ENCODE measurements around the gene LGALS4.
"Not testable (repeated sequence)": the region's sequence is repeated elsewhere in the genome, so short reads cannot be mapped to it uniquely, and the experiment has no call there.

The LGALS4 gene

DNA sequence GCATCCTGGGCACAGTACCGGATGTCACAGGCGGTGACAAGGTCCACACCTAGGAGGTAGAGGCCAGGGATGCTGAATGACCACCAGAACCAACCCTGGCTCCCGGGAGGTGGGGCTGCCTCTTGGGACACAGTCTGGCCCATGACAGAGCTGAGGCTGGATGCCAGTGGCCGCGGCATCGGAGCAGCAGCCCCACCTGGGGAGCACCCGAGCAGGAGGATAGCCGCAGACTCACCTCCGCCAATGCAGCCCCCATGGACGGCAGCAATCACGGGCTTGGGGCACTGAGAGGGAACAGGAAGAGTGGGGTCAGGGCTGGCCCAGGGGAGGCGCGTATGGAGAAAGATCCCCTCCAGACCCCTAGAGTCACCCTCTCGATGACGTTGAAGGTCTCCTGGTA lies 4.3 kb upstream of the LGALS4 start:
- no peak for DNase-seq

DNA sequence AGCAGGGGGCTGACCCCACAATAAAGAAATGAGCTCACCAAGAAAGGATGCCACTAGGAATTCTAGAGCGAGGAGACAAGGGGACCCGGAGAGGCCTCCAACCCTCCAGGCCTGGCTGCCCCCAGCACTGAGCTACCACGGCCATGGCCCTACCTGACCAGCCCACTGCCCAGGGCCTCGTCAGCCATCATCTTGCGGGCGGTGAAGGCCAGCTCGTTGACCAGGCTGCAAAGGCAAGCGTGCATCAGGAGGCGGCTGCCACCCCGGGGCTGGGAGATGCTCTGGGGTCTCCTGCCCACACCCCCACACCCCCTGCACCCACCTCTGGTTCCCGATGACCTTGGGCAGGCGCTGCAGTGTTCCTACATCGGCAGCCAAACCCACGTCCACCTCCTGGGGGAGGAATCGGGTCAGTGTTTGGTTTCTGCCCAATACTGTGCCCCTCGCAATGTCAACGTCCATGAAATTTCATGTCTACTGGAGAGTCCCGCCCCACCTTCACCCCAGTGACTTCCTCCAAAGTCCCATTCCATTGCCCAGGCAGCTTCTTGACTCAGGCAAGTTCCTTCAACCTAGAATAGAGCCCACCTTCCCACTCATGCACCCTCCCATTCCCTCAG lies 3.5 kb upstream of the LGALS4 start:
- no peak for DNase-seq

DNA sequence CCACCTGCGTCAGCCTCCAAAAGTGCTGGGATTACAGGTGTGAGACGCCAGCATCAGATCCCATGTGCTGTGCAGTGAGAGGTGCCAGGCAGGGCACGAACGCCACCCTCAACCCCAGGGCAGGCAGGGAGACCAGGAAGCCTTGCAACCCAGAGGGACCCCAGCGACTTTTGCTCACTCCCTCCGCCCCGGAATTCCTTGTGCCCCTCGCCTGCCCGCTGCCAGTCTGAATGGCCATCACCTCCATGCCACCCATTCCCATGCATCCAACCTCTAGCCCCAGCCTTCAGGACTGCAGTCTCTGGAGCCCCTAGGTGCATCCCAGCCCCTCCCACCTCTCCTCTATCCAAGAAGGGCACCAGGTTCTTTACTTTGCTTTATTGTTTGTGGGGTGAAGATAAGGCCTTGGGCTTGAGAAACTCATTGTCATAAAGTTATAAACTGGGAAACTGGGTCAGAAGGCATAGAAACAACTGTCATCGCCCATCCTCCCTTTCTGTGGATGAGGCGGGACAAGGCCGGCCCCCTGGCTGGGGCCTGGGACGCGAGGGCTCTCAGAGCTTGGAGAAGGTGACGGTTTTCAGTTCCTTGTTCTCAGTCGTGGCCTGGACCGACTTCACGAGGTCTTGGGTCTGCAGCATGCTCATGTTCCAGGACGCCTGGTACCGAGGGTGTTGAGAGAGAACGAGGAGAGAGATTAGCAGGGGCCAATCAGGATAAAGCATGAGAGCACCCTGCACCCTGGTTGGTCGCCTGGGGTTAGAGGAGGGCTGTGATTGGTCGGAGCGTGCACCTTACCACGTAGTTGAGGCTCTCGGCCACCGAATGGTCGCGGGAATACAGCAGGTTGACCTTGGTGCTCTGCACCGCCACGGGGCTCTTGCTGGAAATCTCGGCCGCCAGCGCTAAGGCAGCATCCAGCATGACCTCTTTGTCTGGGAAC lies 2.6 kb upstream of the LGALS4 start:
- DNase-seq = no peak

DNA sequence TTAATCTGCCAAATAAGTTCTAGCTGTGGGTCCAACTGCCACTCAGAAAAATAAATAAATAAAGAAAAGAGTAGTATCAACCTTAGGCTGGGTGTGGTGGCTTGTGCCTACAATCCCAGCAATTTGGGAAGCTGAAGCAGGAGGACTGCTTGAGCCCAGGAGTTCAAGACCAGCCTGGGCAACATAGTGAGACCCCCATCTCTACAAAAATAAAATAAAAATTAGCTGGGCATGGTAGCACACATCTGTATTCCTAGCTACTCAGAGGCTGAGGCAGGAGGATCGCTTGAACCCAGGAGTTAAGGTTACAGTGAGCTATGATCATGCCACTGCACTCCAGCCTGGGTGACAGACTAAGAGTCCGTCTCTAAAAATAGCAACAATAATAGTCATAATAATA lies 1.2 kb upstream of the LGALS4 start:
- DNase-seq = not testable (repeated sequence)

DNA sequence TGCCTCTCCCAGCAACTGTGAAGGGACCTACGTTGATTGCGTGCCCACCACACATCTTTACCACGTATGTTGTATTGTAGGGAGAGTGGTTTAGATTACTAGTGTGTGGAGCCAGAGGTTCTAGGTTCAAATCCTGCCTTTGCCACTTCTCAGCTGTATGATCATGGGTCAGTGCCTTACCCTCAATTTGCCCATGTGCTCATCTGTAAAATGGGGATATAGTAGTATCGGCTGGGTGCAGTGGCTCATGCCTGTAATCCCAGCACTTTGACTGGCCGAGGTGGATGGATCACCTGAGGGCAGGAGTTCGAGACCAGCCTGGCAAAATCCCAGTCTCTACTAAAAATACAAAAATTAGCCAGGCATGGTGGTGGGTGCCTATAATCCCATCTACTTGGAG lies 578 bp upstream of the LGALS4 start:
- DNase-seq = no peak

DNA sequence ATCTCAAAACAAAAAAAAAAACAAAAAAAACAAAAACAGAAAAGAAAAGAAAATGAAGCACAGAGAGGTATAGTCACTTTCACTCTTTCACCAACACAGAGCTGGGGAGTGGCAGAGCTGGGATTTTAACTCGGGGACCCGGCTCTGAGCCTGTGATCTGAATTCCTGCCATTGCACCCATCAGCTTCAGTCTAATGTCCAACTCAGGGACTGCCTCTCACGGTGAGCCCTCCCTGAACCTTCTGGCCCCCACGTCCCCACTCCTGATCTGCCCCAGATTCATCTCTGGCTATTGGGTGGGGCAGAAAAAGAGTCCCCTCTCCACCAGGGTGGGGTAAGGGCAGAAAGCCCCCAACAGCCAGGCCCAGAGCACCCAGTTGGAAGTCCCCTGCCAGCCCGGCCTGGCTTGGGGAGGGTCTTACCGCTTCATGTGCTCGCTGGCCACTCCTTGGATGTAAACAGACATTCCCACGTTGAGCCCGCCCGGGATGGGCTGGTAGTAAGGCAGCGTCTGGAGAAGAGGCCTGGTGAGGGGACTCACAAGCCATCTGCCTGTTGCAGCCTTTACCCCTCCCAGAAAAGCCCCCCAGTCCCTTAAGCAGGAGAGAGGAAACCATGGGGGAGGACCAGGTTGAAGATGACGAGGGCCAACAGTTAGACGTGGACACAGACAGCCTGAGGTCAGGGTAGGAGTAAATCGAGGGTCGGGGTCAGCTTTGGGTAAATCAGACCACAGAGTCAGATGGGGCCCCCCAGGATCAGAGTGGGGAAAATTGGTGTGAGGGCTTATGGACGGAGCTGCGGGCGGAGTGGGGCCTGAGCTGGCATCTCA lies 520 bp downstream of the LGALS4 start:
- DNase-seq = no peak

DNA sequence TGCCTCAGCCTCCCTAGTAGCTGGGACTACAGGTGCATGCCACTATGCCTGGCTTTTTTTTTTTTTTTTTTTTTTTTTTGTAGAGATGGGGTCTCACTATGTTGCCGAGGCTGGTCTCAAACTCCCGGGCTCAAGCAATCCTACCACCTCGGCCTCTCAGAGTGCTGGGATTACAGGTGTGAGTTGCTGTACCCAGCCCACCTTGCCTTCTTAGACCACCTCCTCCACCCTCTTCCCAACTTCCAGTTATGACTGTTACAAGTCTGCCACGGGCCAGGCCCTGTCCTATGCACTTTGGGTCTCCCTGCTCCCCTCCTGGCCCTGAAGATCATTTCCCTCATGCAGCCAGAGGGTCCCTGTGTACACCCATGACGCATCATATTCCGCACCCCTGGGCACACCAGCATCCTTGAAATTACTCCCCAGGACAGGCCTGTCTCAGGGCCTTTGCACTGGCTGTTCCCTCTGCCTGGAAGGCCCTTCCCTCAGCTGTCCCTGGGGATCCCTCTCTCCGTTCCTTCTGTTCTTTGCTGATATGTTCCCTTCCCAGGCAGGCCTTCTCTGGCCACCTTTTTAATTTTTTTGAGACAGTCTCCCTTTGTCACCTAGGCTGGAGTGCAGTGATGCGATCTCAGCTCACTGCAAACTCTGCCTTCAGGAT lies 3.0 kb downstream of the LGALS4 start:
- DNase-seq = no peak

DNA sequence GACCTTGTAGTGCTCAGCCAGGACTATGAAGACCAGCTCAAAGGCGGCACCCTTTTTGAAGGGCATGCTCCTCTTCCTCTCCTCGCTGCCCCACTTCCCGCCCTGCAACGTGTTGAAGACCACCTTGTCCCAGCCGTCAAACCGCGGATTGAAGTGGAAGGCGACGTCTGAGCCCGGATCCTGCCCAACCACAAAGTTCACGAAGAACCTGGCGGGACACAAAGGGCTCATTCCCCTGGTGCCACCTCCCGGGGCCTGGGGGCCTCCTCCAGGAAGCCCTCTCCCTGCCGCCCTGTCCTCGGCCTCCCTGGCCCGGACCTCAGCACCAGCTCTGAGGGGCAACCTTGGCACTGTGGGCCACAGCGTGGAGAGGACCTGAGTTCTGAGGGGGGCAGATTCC lies 4.0 kb downstream of the LGALS4 start:
- no peak for DNase-seq

DNA sequence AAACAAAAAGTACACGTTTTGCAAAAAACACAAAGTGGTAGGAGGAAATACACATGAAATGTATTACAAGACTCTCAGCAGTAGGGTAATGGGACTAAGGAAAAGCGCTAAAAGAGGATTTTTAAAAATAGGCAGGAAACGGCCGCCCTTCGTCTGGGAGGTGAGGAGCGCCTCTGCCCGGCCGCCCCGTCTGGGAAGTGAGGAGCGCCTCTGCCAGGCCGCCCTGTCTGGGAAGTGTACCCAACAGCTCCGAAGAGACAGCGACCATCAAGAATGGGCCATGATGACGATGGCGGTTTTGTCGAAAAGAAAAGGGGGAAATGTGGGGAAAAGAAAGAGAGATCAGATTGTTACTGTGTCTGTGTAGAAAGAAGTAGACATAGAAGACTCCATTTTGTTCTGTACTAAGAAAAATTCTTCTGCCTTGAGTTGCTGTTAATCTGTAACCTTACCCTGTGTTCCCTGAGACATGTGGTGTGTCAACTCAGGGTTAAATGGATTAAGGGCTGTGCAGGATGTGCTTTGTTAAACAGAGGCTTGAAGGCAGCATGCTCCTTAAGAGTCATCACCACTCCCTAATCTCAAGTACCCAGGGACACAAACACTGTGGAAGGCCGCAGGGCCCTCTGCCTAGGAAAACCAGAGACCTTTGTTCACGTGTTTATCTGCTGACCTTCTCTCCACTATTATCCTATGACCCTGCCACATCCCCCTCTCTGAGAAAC lies 5.2 kb downstream of the LGALS4 start:
- not testable (repeated sequence) for DNase-seq

DNA sequence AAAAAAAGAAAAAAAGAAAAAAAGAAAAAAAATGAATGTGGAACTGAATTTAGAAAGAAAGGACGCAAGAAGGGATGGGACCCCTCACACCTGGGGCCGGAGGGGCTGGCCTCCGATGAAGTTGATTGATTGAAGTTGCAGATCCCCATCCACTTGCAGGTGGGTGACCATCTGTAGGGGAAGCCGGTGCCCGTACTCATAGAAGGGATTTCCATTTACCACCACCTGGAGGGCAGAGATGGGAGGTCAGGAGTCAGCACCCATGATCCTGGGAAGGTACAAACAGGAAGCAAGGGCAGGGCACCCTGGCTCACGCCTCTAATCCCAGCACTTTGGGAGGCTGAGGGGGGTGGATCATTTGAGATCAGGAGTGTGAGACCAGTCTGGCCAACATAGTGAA lies 6.4 kb downstream of the LGALS4 start:
- DNase-seq = no peak

DNA sequence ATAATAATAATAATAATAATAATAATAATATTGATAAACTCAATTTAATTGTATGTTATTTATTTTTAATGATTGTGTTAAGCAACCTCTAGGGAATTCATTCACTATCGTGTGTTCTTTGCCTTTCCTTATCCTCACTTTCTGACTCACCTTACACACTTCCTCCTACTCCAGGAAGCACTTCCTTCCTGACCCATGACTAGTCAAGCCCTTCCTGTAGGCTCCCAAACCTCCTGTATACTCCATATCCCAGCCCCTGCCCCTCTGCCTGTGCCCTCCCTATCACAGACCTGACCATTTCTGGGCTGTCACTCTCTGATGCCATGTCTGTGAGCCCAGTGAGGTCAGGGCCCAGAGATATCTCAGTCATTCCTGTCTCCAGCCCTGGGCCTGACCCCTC lies 7.6 kb downstream of the LGALS4 start:
- no peak for DNase-seq

DNA sequence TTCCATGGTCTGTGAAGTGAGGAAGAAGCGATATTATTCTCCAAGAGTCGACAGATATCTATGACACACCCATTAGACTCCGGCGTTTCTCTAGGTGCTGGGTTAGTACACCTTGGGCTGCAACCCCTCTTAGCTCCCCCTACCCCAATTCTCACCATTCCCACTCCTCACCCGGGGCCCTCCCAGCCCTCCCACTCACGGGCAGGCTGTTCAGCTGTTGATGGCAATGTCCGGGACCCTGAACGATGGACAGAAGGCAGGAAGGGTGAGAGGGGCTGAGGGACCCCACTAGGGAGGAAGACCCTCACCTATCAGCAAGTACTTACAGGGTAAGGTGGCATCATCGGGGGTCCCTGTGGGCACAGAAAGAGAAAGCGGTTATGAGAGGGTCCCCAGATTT lies 9.2 kb downstream of the LGALS4 start:
- DNase-seq = no peak

DNA sequence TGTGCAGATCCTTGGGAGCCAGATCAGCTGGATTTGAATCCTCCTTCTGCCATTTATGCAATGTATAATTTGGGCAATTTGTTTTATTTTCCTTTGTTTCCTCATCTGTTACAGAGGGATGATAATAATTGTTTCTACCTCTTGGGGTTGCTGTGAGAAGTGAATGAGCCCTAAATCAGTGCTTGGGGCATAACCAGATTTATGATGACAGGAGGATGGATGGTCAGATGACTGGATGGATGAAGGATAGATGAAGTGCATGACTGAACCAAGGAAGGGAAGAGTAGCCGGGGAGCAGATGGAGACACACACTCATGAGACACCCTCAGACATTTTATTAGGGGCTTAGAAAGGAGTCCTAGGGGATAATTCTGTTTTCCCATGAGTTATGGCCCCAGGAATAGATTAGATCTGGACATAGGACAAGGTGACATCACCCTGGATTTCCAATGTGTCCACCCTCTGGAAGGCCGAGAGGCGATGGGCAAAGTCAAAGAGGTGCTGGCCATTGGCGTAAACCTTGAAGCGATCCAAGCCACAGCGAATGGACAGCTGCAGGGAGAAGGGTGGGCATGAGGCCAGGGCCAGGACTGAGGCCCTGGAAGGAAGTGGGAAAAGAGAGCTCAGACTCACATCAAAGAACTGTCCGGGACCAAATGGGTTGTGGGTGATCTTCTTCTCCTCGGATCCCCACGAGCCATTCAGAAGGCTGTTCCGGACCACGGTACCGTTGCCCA lies 11.2 kb downstream of the LGALS4 start:
- no peak for DNase-seq

DNA sequence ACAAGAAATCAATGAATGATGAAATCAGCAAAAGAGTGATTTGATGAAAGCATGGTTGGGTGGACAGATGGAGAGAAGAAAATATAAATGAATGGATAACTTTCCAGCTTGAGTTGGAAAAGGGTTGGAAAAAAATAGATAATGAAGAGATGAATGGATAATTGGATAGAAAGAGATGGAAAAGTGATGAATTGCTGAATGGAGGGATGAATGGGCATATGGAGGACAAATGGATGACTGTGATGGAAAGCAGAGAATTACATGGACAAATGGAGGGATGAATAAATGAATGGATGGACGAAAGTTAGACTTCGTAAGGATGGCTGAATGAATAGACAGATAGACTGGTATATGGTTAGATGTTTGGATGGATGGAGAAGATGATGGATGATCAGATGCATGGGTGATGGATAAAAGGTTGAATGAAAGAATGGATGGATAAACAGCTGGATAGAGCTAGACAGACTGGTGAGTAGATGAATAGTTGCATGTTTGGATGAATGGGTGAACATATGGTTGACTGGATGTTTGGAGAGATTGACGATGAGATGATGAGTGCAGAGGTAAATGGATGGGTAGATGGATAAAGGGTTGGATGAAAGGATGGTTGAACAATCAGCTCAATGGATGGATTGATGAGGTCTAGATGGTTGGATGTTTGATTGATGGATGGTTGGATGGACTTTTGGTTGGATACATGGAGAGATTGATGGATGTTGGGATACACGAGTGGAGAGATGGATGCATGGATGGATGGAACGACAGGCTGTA lies 12.0 kb downstream of the LGALS4 start:
- no peak for DNase-seq

DNA sequence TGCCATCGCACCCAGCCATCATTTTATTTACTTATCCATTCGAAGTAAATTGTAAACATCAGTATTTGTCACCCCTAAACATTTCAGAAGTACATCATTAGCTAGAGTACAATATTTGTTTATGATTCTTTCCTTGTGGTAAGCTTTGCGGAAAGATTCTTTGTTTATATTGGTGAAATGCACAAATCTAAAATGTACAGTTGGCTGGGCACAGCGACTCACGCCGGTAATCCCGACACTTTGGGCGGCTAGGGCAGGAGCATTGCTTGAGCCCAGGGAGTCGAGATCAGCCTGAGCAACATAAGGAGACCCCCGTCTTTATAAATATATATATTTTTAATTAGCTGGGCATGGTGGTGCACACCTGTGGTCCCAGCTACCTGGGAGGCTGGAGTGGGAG lies 13.6 kb downstream of the LGALS4 start:
- DNase-seq = no peak

DNA sequence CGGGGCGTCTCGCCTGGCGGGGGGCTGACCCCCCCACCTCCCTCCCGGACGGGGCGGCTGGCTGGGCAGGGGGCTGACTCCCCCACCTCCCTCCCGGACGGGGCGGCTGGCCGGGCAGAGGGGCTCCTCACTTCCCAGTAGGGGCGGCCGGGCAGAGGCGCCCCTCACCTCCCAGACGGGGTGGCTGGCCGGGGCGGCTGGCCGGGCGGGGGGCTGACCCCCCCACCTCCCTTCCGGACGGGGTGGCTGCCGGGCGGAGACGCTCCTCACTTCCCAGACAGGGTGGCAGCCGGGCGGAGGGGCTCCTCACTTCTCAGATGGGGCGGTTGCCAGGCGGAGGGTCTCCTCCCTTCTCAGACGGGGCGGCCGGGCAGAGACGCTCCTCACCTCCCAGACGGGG lies 15.0 kb downstream of the LGALS4 start:
- not testable (repeated sequence) for DNase-seq

DNA sequence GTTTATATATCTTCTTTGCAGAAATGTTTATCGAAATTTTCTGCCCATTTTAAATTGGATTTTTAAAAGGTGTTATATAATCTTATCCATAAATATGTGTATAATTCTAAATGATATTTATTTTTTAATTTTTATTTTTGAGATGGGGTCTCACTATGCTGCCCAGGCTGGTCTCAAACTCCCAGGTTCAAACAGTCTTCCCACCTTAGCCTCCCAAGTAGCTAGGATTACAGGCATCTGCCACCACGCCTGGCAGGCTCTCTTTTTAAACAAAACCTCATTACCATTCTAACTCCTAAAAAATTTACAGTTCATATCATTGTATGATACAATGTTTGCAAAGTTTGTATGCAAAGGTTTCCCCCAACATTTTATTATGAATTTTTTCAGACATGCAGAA lies 16.6 kb downstream of the LGALS4 start:
- DNase-seq = no peak

DNA sequence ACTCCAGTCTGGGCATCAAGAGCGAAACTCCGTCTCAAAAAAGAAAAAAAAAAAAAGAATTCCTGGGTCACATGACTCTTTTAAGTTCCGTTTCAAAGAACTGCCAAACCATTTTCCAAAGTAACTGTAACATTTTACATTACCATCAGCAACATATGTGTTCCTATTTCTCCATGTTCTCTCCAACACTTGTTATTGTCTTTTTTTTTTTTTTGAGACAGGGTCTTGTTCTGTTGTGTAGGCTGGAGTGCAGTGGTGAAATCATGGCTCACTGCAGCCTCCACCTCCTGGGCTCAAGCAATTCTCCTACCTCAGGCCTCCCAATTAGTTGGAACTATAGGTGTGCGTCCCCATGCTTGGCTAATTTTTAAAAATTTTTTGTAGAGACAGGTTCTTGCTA lies 17.2 kb downstream of the LGALS4 start:
- DNase-seq = no peak

DNA sequence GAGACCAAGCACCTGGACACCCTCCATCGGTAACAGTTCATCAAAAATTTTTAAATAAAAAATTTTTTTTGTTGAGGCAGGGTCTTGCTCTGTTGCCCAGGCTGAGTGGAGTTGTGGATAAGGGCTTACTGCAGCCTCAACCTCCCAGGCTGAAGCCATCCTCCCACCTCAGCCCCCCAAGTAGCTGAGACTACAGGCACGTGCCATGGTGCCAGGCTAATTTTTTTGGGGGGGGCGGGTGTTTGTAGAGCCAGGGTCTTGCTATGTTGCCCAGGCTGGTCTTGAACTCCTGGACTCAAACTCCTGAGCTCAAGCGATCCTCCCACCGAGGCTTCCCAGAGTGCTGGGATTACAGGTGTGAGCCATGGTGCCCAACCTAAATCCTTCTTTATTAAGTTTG lies 19.1 kb downstream of the LGALS4 start:
- no peak for DNase-seq

DNA sequence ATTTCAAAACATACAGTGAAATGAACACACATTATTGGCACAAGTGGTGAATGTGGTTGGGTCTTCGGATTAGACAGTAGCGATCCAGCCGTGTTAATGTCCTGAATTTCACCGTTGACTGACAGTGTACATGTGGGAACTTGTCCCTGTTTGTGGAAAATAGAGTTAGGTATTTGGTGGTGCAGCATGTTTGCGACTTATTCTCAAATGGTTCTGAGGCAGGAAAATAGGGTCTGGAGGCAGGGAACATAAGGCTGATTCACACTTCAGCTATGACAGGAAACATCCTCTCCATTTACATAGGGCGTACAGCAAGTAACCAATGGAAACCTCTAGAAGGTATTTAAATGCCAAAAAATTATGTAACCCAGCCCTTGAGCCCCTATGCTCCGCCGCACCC lies 19.6 kb downstream of the LGALS4 start:
- DNase-seq = no peak

Data from right hindlimb (tissue), 1 donor.